HepG2 (cell line): ENCODE data around the gene CDH8. TPM values are rescaled to one million over a fixed set of nuclear protein-coding genes. Genes with fewer than 3 reads are reported as not detected.

Experiments used
- ATAC-seq: fragments of 200-7000 bp; cut with Tn5 transposase; 3 replicates; pipeline ENCODE4 v1.9.1; 2020; ENCODE audit warnings: mild to moderate bottlenecking, moderate library complexity
- BruUV-seq: library from RNA; stranded (reverse); fragments of 400-500 nt; replicated peaks from 2 replicates; lab custom pipeline; 2021; lab: Mats Ljungman, UMichigan
- CTCF ChIA-PET: fragments of 300-600 bp; formaldehyde crosslinking; extraction: SDS; loops from one replicate; lab custom pipeline; 2021; ENCODE audit warnings: low total read pairs, inconsistent platforms, low intra/inter-chr PET ratio; lab: Yijun Ruan, JAX
- POLR2A ChIA-PET: fragments of 350-600 bp; sonication (Branson Sonifier 250); formaldehyde crosslinking; loops from one replicate; lab custom pipeline; 2020; ENCODE audit warnings: antibody characterized with exemption, inconsistent platforms; lab: Yijun Ruan, JAX
- DNase-seq: peaks from one replicate; pipeline ENCODE4 v3.0.0-alpha.2; 2015; ENCODE audit warnings: low spot score
- FAIRE-seq: peaks from 3 replicates; lab custom pipeline; 2011; peaks lifted over from hg19 to GRCh38; lab: Jason Lieb, UNC
- H2AFZ ChIP-seq: one replicate; pipeline ENCODE4 v1.6.1; 2011; ENCODE audit warnings: low read length, inconsistent platforms
- H3K27ac ChIP-seq: fragments of 300-600 bp; 3 replicates; pipeline ENCODE4 v1.8.0; 2011; ENCODE audit warnings: mixed run types, mild to moderate bottlenecking, mixed read lengths, low read length, inconsistent platforms; ENCODE audit not compliant: insufficient read depth; ENCODE audit errors: extremely low read length
- H3K27me3 ChIP-seq, 2 experiments: fragments of 200-600 bp in 1 of 2; 2 replicates in 1 of 2; 3 replicates in 1 of 2; pipeline versions ENCODE4 v1.6.0 to v1.8.0; 2011; ENCODE audit warnings: low read length in 2 of 2, mild to moderate bottlenecking in 2 of 2, moderate library complexity in 2 of 2, inconsistent platforms in 1 of 2; ENCODE audit not compliant: insufficient read depth in 2 of 2, control insufficient read depth in 1 of 2
- H3K36me3 ChIP-seq, 2 experiments: fragments of 200-600 bp in 1 of 2; replicated peaks in 1 of 2; 2 replicates in 1 of 2; 3 replicates in 1 of 2; pipeline versions ENCODE4 v1.5.1 to v1.8.0; 2011; ENCODE audit warnings: low read length in 2 of 2, inconsistent platforms in 1 of 2; ENCODE audit not compliant: insufficient read depth in 2 of 2, control insufficient read depth in 1 of 2
- H3K4me1 ChIP-seq: 2 replicates; pipeline ENCODE4 v1.5.1; 2012; ENCODE audit warnings: low read length, inconsistent platforms; ENCODE audit not compliant: insufficient read depth
- H3K4me2 ChIP-seq: 2 replicates; pipeline ENCODE4 v1.6.0; 2011; ENCODE audit warnings: low read depth, low read length, inconsistent platforms
- H3K4me3 ChIP-seq, 3 experiments: fragments of 200-600 bp in 1 of 3; sonication (generic), shearing (Covaris generic) in 1 of 3; replicated peaks in 1 of 3; 2 replicates each; pipeline ENCODE4 v1.5.1; 2011 to 2016; ENCODE audit warnings: low read length in 3 of 3, inconsistent platforms in 2 of 3, low read depth in 2 of 3, mild to moderate bottlenecking in 2 of 3, control low read depth in 1 of 3, mixed read lengths in 1 of 3; ENCODE audit not compliant: insufficient read depth in 1 of 3
- H3K79me2 ChIP-seq: one replicate; pipeline ENCODE4 v1.6.1; 2011; ENCODE audit warnings: low read length, inconsistent platforms; ENCODE audit not compliant: insufficient read depth
- H3K9ac ChIP-seq: 2 replicates; pipeline ENCODE4 v1.6.0; 2011; ENCODE audit warnings: mild to moderate bottlenecking, low read depth, low read length, inconsistent platforms; ENCODE audit not compliant: insufficient read depth
- H3K9me3 ChIP-seq: 2 replicates; pipeline ENCODE4 v1.5.1; 2012; ENCODE audit warnings: mild to moderate bottlenecking, low read length
- H4K20me1 ChIP-seq: 2 replicates; pipeline ENCODE4 v1.6.0; 2011; ENCODE audit warnings: inconsistent platforms, mild to moderate bottlenecking, low read length, moderate library complexity; ENCODE audit not compliant: insufficient read depth
- BHLHE40 ChIP-seq: IDR thresholded peaks from 2 replicates; pipeline ENCODE4 v1.6.1; 2011; ENCODE audit warnings: low read length, improper control_type of control experiment
- KLF11 ChIP-seq: IDR thresholded peaks from 2 replicates; pipeline ENCODE4 v1.6.1; 2016; ENCODE audit warnings: missing compliant biosample characterization
- MAFF ChIP-seq: IDR thresholded peaks from 2 replicates; pipeline ENCODE4 v1.6.1; 2011; ENCODE audit warnings: low read depth, low read length, improper control_type of control experiment
- MAFK ChIP-seq, 2 experiments: IDR thresholded peaks in 1 of 2; conservative IDR thresholded peaks in 1 of 2; 2 replicates each; pipeline ENCODE4 v1.6.1; 2011; ENCODE audit warnings: improper control_type of control experiment in 2 of 2, low read length in 2 of 2
- TCF12 ChIP-seq, 2 experiments: fragments of 450-650 bp in 1 of 2; sonication (generic) in 1 of 2; formaldehyde crosslinking in 1 of 2; IDR thresholded peaks; 2 replicates each; pipeline versions ENCODE4 v1.6.1 to v1.8.0; 2017 to 2022; ENCODE audit warnings: antibody characterized with exemption in 1 of 2, mild to moderate bottlenecking in 1 of 2, missing genetic modification reagents in 1 of 2, moderate library complexity in 1 of 2
- ZNF33A ChIP-seq: sonication (generic); formaldehyde crosslinking; IDR thresholded peaks from 2 replicates; pipeline ENCODE4 v1.5.1; 2020; ENCODE audit warnings: missing genetic modification reagents, mild to moderate bottlenecking, moderate library complexity, borderline replicate concordance
- WGBS: methylation state at CpG from one replicate; pipeline ENCODE4 v1.1.6; 2017; ENCODE audit warnings: low lambda C conversion rate; 5-methylcytosine and 5-hydroxymethylcytosine counted together
- in situ Hi-C: cut with HindIII; loops from 2 replicates; pipeline ENCODE4 v1.10.0; 2017; ENCODE audit warnings: low pct_unique_long_range_greater_than_20kb; ENCODE audit not compliant: extremely low pct_ligation_motif_present
- intact Hi-C: fragments of 100-400 bp; cut with micrococcal nuclease; formaldehyde crosslinking; loops from one replicate; pipeline ENCODE4 v1.10.0; 2022; ENCODE audit not compliant: unreplicated experiment
- polyA plus RNA-seq, 8 experiments: library from polyadenylated mRNA; depleted of rRNA in 3 of 8; stranded (reverse) in 7 of 8; unstranded in 1 of 8; fragments of >200 nt; fragmentation: Illumina TruSeq in 4 of 8; extraction: Trizol in 4 of 8; gene quantifications; 2 replicates each; pipeline versions ENCODE4 v1.2.1 to v1.2.3, GENCODE V29; 2011 to 2016; ENCODE audit warnings: low read depth in 4 of 8, missing spikeins in 1 of 8, mixed read lengths in 1 of 8; ENCODE audit not compliant: insufficient read depth in 1 of 8
- total RNA-seq, 5 experiments: library from RNA; depleted of rRNA; stranded (reverse); fragments of >200 nt; fragmentation: Illumina TruSeq; extraction: Trizol; gene quantifications; 2 replicates each; pipeline ENCODE4 v1.2.3, GENCODE V29; 2016; ENCODE audit warnings: low read depth in 1 of 5
- TF ChIP-seq, protein P1 (sequence below): sonication (generic); IDR thresholded peaks from 2 replicates; pipeline ENCODE4 v1.6.1; 2016; ENCODE audit warnings: low read depth, borderline replicate concordance
- TF ChIP-seq, protein P2 (sequence below): sonication (generic); formaldehyde crosslinking; IDR thresholded peaks from 2 replicates; pipeline ENCODE4 v1.5.0; 2020; ENCODE audit warnings: missing genetic modification reagents

CDH8 gene
- total and polyA plus RNA-seq, 2 of the 13 experiments (the other 11 are each of a cell fraction or from before 2014, with no cell fraction given), result not detected

DNA sequence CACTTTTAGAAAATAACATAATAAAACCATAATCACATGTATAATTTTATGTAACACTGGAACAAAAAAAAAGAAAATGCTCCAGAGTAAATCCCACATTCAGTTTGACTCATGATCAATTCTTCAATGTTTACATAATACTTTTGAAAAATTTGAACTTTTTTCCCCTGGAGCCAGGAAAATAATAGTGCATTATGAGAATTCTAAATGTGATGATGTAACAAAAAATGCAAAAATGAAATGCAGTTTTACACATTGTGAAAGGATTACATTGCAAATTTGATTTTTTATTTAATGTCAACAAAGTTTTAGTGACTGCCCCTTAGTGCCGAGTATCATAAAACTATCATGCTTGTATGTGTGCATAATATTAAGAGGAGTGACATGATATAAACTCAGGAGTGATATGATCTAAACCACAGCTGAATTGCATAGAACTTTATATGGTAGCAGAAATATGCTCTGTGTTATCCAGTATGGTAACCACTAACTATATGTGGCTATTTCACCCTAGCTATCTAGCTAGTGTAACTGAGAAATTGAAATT, 238.2 kb downstream of the CDH8 start:
- H2AFZ ChIP-seq, result no peak overlapping the region
- no peak overlapping the region for H3K27ac ChIP-seq
- no peaks in the 10 kb centered on the region for H3K4me1 ChIP-seq
- no peaks in the 10 kb centered on the region for H4K20me1 ChIP-seq
- intact Hi-C loops, result no loop called here
- H3K27me3 ChIP-seq, result no peaks in the 10 kb centered on the region
- peaks cover 38% of the 10 kb centered on the region for H3K9me3 ChIP-seq
- no peak overlapping the region for H3K9ac ChIP-seq
- no peaks in the 10 kb centered on the region for H3K79me2 ChIP-seq
- in situ Hi-C loops, result loop anchor here (25.0 kb wide), 1 partner anchor 89 kb away; no protein-coding TSS in a partner anchor
- 0% methylated on average over 1 of the region's 1 CpG for WGBS
- ChIA-PET POLR2A (no interaction called here), CTCF (no interaction called here)
- no peak overlapping the region for H3K4me3 ChIP-seq
- no peaks in the 10 kb centered on the region for H3K36me3 ChIP-seq
- no TSS peak for BruUV-seq
- TF ChIP-seq MAFK (conservative IDR thresholded peaks at IDR 0.05 in 1 of 2, IDR thresholded peaks at IDR 0.05 in 1 of 2; ENCODE audit: low read length in 2 of 2) (peak; percentile 55 to 63), ZNF33A (CRISPR knock-in tag) (no peak), MAFF (peak; percentile 68), KLF11 (no peak), BHLHE40 (no peak), TCF12 (IDR thresholded peaks at IDR 0.05) (no peak), TCF12 (CRISPR knock-in tag; IDR thresholded peaks at IDR 0.05) (no peak)
- TF ChIP-seq, protein P1, sequence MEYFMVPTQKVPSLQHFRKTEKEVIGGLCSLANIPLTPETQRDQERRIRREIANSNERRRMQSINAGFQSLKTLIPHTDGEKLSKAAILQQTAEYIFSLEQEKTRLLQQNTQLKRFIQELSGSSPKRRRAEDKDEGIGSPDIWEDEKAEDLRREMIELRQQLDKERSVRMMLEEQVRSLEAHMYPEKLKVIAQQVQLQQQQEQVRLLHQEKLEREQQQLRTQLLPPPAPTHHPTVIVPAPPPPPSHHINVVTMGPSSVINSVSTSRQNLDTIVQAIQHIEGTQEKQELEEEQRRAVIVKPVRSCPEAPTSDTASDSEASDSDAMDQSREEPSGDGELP, result no peak
- TF ChIP-seq, protein P2, sequence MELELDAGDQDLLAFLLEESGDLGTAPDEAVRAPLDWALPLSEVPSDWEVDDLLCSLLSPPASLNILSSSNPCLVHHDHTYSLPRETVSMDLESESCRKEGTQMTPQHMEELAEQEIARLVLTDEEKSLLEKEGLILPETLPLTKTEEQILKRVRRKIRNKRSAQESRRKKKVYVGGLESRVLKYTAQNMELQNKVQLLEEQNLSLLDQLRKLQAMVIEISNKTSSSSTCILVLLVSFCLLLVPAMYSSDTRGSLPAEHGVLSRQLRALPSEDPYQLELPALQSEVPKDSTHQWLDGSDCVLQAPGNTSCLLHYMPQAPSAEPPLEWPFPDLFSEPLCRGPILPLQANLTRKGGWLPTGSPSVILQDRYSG (CRISPR knock-in tag), result no peak
- H3K4me2 ChIP-seq, result no peak overlapping the region
- FAIRE-seq (no peak), ATAC-seq (no peak), DNase-seq (no peak)
